Stomach (tissue), 9 donors: Measurements from ENCODE around the gene RAB17. TPM values are rescaled to one million over a fixed set of nuclear protein-coding genes. Genes with fewer than 3 reads are reported as not detected.

Experiments used
- DNase-seq, 2 donors: peaks; one replicate each; pipeline versions ENCODE4 v3.0.0 to v3.0.0-alpha.2; 2013 to 2019
- H3K27ac ChIP-seq, 5 donors: fragments of 200-600 bp in 4 of 5; sonication (generic) in 4 of 5; one replicate each; pipeline ENCODE4 v1.5.1; 2013 to 2019; ENCODE audit warnings: mild to moderate bottlenecking in 1 of 5, moderate library complexity in 1 of 5
- H3K27me3 ChIP-seq, 3 donors: fragments of 200-600 bp; sonication (generic); one replicate each; pipeline ENCODE4 v1.5.1; 2017 to 2019; ENCODE audit warnings: mixed run types in 1 of 3
- H3K36me3 ChIP-seq, 4 donors: fragments of 200-600 bp; sonication (generic); 1 replicate in 3 of 4; 2 replicates in 1 of 4; pipeline ENCODE4 v1.5.1; 2016 to 2019
- H3K4me1 ChIP-seq, 4 donors: fragments of 200-600 bp; sonication (generic); one replicate each; pipeline ENCODE4 v1.5.1; 2016 to 2019
- H3K4me3 ChIP-seq, 4 donors: fragments of 200-600 bp; sonication (generic) in 3 of 4; one replicate each; pipeline ENCODE4 v1.5.1; 2016 to 2019; ENCODE audit warnings: mild to moderate bottlenecking in 1 of 4
- H3K9me3 ChIP-seq, 4 donors: fragments of 200-600 bp; sonication (generic); one replicate each; pipeline ENCODE4 v1.5.1; 2016 to 2019
- EP300 ChIP-seq: sonication (generic); formaldehyde crosslinking; IDR thresholded peaks from one replicate; pipeline ENCODE4 v1.6.1; 2017; ENCODE audit warnings: antibody characterized with exemption
- POLR2A ChIP-seq, 4 donors: fragments of 450-650 bp; IDR thresholded peaks; one replicate each; pipeline ENCODE4 v1.6.1; 2016; ENCODE audit warnings: antibody characterized with exemption in 4 of 4, control low read depth in 2 of 4, mild to moderate bottlenecking in 1 of 4, moderate library complexity in 1 of 4
- POLR2AphosphoS5 ChIP-seq, 3 donors: sonication (generic); formaldehyde crosslinking; IDR thresholded peaks; one replicate each; pipeline ENCODE4 v1.6.1; 2016; ENCODE audit warnings: antibody characterized with exemption in 3 of 3
- WGBS, 5 donors: extraction: QIAGEN DNeasy Blood & Tissue Kit in 3 of 5; methylation state at CpG; one replicate each; pipeline versions ENCODE4 v1.1.5 to v1.1.7; 2013 to 2018; 5-methylcytosine and 5-hydroxymethylcytosine counted together
- intact Hi-C: fragments of 100-400 bp; cut with DNase I; formaldehyde crosslinking; loops from one replicate; pipeline ENCODE4 v1.15.1; 2023; ENCODE audit warnings: low total_unique reads
- polyA plus RNA-seq, 3 donors: library from polyadenylated mRNA; stranded (reverse); fragments of 200-250 nt; gene quantifications; one replicate each; pipeline ENCODE4 v1.2.3, GENCODE V29; 2013
- total RNA-seq, 5 donors: library from RNA; depleted of rRNA; stranded (reverse); fragments of >200 nt; gene quantifications; one replicate each; pipeline versions ENCODE4 v1.1.0 to v1.2.3, GENCODE V29; 2014 to 2016
- TF ChIP-seq, protein P1 (sequence below), 7 experiments: fragments of 450-650 bp in 4 of 7; fragments of 200-600 bp in 3 of 7; sonication (generic) in 3 of 7; IDR thresholded peaks; one replicate each; pipeline ENCODE4 v1.5.1; 2016 to 2019; ENCODE audit warnings: antibody characterized with exemption in 7 of 7, control low read depth in 2 of 7, mild to moderate bottlenecking in 1 of 7
- donor health status: healthy with polysubstance abuse.
- donor health status: Bipolar disorder and iron deficiency.
- donor health status: healthy.

The RAB17 gene
- total and polyA plus RNA-seq, 8 donors, result 8.8 to 187 (median 50.8) TPM

DNA sequence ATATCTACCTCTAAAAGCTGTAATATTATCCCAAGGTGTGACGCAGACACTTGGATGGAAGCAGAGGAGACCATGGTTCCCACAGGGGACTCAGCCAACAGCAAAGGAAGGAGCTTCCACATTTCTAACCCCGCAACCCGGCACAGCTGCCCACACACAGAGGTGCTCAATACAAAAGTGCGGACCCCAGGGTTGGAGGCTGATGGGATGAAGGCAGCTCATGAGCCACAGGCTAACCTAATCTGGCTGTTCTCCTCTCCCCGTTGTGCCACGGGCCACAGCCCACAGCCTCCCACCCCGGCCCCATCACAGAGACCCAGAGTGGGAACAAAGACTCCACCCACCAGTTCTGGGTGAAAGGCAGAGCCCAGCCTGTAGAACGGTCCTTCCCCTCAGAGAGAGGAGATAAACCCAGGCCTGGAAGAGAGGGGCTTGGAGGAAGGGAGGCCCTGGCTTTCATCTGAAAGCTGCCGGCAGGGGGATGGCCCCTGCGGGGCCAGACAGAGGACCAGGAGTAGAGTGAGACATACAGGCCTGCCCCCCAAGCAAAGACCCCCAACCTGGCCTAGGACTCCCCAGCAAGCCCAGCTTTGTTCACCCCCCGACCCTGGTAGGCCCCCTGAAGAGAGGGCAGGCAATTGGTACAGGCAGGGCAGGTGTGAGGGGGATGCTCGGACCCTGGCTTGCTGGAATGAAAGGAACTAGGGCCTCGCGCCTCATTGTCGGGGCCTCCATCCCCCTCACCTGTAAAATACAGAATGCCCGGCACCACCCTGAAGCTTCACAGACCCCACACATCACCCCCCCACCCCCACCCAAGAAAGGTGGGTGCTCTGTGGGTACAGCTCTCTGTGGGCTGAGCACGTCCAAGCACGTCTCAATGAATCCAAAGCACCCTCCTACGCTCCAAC is 6.9 kb downstream of the RAB17 start:
- H3K27me3 ChIP-seq, result no peaks in the 10 kb centered on the region
- H3K36me3 ChIP-seq, result peaks cover 0 to 22% (median 6%) of the 10 kb centered on the region in 4 donors
- no peak for DNase-seq
- no peaks in the 10 kb centered on the region for H3K9me3 ChIP-seq
- H3K27ac ChIP-seq, result peak overlapping the region in 1 of 5 donors; percentile 24
- no peak for TF ChIP-seq POLR2A (IDR thresholded peaks at IDR 0.05)
- no peak for TF ChIP-seq EP300
- no peak for TF ChIP-seq POLR2AphosphoS5 (IDR thresholded peaks at IDR 0.05)
- TF ChIP-seq, protein P1, sequence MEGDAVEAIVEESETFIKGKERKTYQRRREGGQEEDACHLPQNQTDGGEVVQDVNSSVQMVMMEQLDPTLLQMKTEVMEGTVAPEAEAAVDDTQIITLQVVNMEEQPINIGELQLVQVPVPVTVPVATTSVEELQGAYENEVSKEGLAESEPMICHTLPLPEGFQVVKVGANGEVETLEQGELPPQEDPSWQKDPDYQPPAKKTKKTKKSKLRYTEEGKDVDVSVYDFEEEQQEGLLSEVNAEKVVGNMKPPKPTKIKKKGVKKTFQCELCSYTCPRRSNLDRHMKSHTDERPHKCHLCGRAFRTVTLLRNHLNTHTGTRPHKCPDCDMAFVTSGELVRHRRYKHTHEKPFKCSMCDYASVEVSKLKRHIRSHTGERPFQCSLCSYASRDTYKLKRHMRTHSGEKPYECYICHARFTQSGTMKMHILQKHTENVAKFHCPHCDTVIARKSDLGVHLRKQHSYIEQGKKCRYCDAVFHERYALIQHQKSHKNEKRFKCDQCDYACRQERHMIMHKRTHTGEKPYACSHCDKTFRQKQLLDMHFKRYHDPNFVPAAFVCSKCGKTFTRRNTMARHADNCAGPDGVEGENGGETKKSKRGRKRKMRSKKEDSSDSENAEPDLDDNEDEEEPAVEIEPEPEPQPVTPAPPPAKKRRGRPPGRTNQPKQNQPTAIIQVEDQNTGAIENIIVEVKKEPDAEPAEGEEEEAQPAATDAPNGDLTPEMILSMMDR (IDR thresholded peaks at IDR 0.05), result no peak
- intact Hi-C loops, result loop anchor here (10.0 kb wide), 1 partner anchor 161 kb away; no protein-coding TSS in a partner anchor
- 80 to 87% (median 85%) methylated on average over 16 to 19 of the region's 19 CpGs for WGBS, 5 donors
- H3K4me3 ChIP-seq, result no peak overlapping the region
- H3K4me1 ChIP-seq, result peaks cover 18 to 51% (median 32%) of the 10 kb centered on the region in 4 donors

DNA sequence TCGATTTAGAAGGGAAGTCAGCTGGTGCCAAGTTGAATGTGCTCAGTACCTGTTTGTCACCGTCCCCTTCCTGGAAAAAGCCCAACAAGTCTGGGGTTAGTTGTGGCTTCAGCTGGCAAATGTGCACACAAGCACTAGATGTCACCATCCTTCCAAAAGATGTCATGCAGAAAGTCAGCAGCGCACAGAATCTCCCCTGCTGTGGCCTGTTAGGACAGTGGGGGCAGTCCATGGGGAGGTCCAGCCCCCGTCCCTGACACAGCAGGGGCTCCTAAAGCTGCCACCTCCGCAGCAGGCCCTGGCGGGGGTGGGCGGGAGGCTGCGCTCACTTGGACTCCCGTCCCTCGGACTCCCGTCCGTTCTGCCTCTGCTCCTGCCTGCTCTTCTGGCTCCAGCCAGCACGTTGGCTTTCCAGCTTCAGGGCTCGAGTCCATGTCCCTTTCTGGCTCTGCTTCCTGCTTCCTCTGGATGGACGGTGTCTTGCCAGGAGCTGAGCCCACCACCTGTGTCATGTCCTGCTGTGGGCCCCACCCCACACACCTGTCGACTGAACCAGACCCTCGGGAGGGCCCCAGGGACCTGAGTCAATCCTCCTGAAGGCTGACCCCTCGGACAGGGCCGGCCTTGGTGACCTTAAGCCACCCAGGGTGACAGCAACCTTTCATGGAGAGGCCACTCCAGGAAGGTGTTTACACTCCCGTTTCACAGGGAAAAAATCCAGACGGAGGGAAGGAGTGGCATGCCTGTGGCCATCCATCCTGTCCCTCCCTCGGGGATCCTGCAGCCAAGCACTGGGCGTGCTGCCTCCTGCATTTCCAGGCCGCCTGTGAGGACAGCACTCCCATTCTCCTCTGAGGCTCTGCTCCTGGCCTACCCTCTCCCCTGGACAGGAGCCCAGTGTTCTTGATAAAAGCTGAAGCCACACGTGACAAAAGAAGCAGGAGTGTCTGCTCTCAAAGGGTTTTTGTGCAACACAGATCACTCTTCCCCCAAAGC is 8.5 kb downstream of the RAB17 start:
- H3K4me3 ChIP-seq, result peak overlapping the region in 1 of 4 donors; percentile 16
- intact Hi-C loops, result loop anchor here (10.0 kb wide), 1 partner anchor 163 kb away; no protein-coding TSS in a partner anchor
- DNase-seq, result peak; percentile 84 to 85

DNA sequence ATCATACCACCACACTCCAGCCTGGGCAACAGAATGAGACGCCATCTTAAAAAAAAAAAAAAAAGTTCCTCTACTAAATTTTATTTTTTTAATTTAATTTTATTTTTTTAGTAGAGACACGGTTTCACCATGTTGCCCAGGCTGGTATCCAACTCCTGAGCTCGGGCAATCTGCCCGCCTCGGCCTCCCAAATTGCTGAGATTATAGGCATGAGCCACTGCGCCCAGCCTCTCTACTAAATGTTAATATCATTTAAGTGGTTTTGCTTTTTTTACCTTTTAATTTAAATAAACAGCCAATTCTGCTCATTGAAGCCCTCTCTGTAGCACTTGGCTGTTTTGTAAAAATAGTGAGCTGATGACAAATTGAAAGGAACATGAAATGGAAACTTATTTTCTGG is 9.2 kb downstream of the RAB17 start:
- peak overlapping the region in 4 of 5 donors; percentile 61 to 85 (median 78) for H3K27ac ChIP-seq
- no peak for DNase-seq
- TF ChIP-seq POLR2A (IDR thresholded peaks at IDR 0.05) (no peak), POLR2AphosphoS5 (IDR thresholded peaks at IDR 0.05) (no peak), EP300 (no peak)
- TF ChIP-seq, protein P1 (IDR thresholded peaks at IDR 0.05), result no peak
- H3K4me1 ChIP-seq, result peaks cover 18 to 32% (median 23%) of the 10 kb centered on the region in 4 donors
- 72 to 90% (median 82%) methylated on average over 6 of the region's 6 CpGs for WGBS, 5 donors
- intact Hi-C loops, result loop anchor here (10.0 kb wide), 1 partner anchor 163 kb away; no protein-coding TSS in a partner anchor
- H3K4me3 ChIP-seq, result no peak overlapping the region
- no peaks in the 10 kb centered on the region for H3K27me3 ChIP-seq
- H3K36me3 ChIP-seq, result peaks cover 0 to 35% (median 20%) of the 10 kb centered on the region in 4 donors
- no peaks in the 10 kb centered on the region for H3K9me3 ChIP-seq

More for the DNA sequence above, 8.5 kb downstream of the RAB17 start:
- Histone ChIP-seq H3K27me3 (no peaks in the 10 kb centered on the region), H3K36me3 (peaks cover 0 to 29% (median 14%) of the 10 kb centered on the region in 4 donors), H3K9me3 (no peaks in the 10 kb centered on the region), H3K4me1 (peaks cover 18 to 35% (median 25%) of the 10 kb centered on the region in 4 donors), H3K27ac (peak overlapping the region; percentile 61 to 85 (median 77))
- 10 to 32% (median 25%) methylated on average over 18 to 25 of the region's 25 CpGs for WGBS, 5 donors
- TF ChIP-seq, protein P1 (IDR thresholded peaks at IDR 0.05), result peak in 3 of 7 experiments; percentile 17 to 34 (median 27)
- TF ChIP-seq POLR2AphosphoS5 (IDR thresholded peaks at IDR 0.05), result peak; percentile 21 to 51 (median 50)
- TF ChIP-seq POLR2A (IDR thresholded peaks at IDR 0.05), result no peak
